K562 (cell line): ENCODE data around the gene ZNF302. TPM values are rescaled to one million over a fixed set of nuclear protein-coding genes. Genes with fewer than 3 reads are reported as not detected.

Source experiments
- DPF2 ChIP-seq: fragments of 450-650 bp; IDR thresholded peaks from 2 replicates; pipeline ENCODE4 v1.6.1; 2016
- HDAC1 ChIP-seq, 2 experiments: fragments of 450-650 bp; IDR thresholded peaks; 2 replicates each; pipeline ENCODE4 v1.6.1; 2016 to 2017; ENCODE audit warnings: inconsistent platforms in 1 of 2, mild to moderate bottlenecking in 1 of 2, moderate library complexity in 1 of 2
- HNRNPK ChIP-seq: fragments of 200-400 bp; formaldehyde crosslinking; IDR thresholded peaks from one replicate; pipeline ENCODE4 v1.6.1; 2018; ENCODE audit warnings: mild to moderate bottlenecking, low read depth, low read length; ENCODE audit not compliant: poor library complexity, severe bottlenecking
- LEF1 ChIP-seq: fragments of 450-650 bp; IDR thresholded peaks from 2 replicates; pipeline ENCODE4 v1.6.1; 2016; ENCODE audit warnings: mild to moderate bottlenecking
- MECOM ChIP-seq: fragments of 250-450 bp; sonication (Bioruptor Pico); IDR thresholded peaks from 2 replicates; pipeline ENCODE4 v1.8.0; 2022; ENCODE audit warnings: inconsistent platforms
- NFIC ChIP-seq: fragments of 450-650 bp; IDR thresholded peaks from 2 replicates; pipeline ENCODE4 v1.6.1; 2017; ENCODE audit warnings: mild to moderate bottlenecking, inconsistent platforms
- SRSF9 ChIP-seq: fragments of 200-400 bp; formaldehyde crosslinking; IDR thresholded peaks from 2 replicates; pipeline ENCODE4 v1.6.1; 2017; ENCODE audit warnings: low read depth, low read length, borderline replicate concordance
- ZFX ChIP-seq: sonication (generic); formaldehyde crosslinking; IDR thresholded peaks from 2 replicates; pipeline ENCODE4 v1.8.0; 2022; ENCODE audit warnings: mild to moderate bottlenecking, missing genetic modification reagents, moderate library complexity
- polyA plus RNA-seq, 8 experiments: library from polyadenylated mRNA; depleted of rRNA in 4 of 8; stranded (reverse) in 5 of 8; unstranded in 3 of 8; fragments of >200 nt; fragmentation: Nextera tagmentation in 2 of 8; fragmentation: Illumina TruSeq in 1 of 8; extraction: Ambion mirVana in 2 of 8; extraction: Trizol in 1 of 8; gene quantifications; 2 replicates each; pipeline versions ENCODE4 v1.2.1 to v1.2.3, GENCODE V29; 2011 to 2014; ENCODE audit warnings: inconsistent platforms in 1 of 8, missing spikeins in 1 of 8
- total RNA-seq, 7 experiments: library from RNA; depleted of rRNA in 6 of 7; stranded (reverse); fragments of >200 nt in 6 of 7; fragmentation: Illumina TruSeq in 2 of 7; extraction: Trizol in 2 of 7; gene quantifications; 2 replicates each; pipeline versions ENCODE4 v1.2.1 to v1.2.3, GENCODE V29; 2011 to 2021; ENCODE audit warnings: low replicate concordance in 1 of 7
- TF ChIP-seq, protein P1 (sequence below): fragments of 450-650 bp; IDR thresholded peaks from 2 replicates; pipeline ENCODE4 v1.6.1; 2016; ENCODE audit warnings: mild to moderate bottlenecking, moderate library complexity
- TF ChIP-seq, protein P2 (sequence below): fragments of 250-450 bp; sonication (Bioruptor Pico); IDR thresholded peaks from 2 replicates; pipeline ENCODE4 v1.5.0; 2020; ENCODE audit warnings: mild to moderate bottlenecking, borderline replicate concordance
- TF ChIP-seq, protein P3 (sequence below): fragments of 250-450 bp; sonication (Bioruptor Pico); IDR thresholded peaks from 2 replicates; pipeline ENCODE4 v1.5.0; 2021; ENCODE audit warnings: mild to moderate bottlenecking, borderline replicate concordance

Gene ZNF302
- total and polyA plus RNA-seq, 9 of the 15 experiments (the other 6 are each of a cell fraction or from before 2014, with no cell fraction given) = 0.08 to 1.0 (median 0.27) TPM; not detected in 1

DNA sequence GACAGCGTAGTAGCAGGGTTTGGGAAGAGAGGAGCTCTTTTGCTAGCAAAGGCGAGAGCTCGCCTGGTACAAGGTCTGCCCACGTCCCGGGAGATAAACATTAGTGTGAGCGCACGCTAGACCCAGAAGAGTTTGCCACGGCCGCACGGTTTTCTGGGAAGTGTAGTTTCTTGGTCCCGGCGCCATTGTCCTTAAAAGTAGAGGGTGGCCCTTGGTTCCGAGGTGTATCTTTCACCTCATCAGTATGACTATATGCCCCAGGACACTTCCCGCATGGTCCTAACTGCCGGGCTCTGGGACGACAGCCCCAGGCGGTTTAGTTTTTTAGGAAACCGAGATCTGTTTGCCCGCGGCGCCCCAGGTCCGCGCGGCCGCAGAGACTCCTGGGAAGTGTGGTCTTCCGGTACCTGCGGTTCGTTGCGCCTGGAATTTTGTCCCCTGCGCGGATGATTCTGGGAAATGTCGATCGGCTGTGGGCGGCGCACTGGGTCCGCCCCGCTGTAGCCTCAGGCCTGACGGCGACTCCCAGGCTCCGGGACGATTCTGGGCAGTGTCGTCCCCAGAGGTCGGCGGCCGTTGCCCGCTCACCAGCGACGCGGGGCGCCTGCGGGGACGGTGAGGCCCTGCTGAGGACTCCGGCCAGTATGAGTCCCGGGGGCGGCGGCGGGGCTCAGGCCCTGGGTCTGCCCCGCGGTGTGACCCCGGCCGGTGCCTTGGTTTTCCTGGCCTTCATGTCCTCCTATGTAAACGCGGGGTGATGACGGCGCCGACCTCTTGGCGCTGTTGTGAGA, 56.5 kb downstream of the ZNF302 start, which contains the start of gene ZNF181 (continued):
- TF ChIP-seq, protein P1, sequence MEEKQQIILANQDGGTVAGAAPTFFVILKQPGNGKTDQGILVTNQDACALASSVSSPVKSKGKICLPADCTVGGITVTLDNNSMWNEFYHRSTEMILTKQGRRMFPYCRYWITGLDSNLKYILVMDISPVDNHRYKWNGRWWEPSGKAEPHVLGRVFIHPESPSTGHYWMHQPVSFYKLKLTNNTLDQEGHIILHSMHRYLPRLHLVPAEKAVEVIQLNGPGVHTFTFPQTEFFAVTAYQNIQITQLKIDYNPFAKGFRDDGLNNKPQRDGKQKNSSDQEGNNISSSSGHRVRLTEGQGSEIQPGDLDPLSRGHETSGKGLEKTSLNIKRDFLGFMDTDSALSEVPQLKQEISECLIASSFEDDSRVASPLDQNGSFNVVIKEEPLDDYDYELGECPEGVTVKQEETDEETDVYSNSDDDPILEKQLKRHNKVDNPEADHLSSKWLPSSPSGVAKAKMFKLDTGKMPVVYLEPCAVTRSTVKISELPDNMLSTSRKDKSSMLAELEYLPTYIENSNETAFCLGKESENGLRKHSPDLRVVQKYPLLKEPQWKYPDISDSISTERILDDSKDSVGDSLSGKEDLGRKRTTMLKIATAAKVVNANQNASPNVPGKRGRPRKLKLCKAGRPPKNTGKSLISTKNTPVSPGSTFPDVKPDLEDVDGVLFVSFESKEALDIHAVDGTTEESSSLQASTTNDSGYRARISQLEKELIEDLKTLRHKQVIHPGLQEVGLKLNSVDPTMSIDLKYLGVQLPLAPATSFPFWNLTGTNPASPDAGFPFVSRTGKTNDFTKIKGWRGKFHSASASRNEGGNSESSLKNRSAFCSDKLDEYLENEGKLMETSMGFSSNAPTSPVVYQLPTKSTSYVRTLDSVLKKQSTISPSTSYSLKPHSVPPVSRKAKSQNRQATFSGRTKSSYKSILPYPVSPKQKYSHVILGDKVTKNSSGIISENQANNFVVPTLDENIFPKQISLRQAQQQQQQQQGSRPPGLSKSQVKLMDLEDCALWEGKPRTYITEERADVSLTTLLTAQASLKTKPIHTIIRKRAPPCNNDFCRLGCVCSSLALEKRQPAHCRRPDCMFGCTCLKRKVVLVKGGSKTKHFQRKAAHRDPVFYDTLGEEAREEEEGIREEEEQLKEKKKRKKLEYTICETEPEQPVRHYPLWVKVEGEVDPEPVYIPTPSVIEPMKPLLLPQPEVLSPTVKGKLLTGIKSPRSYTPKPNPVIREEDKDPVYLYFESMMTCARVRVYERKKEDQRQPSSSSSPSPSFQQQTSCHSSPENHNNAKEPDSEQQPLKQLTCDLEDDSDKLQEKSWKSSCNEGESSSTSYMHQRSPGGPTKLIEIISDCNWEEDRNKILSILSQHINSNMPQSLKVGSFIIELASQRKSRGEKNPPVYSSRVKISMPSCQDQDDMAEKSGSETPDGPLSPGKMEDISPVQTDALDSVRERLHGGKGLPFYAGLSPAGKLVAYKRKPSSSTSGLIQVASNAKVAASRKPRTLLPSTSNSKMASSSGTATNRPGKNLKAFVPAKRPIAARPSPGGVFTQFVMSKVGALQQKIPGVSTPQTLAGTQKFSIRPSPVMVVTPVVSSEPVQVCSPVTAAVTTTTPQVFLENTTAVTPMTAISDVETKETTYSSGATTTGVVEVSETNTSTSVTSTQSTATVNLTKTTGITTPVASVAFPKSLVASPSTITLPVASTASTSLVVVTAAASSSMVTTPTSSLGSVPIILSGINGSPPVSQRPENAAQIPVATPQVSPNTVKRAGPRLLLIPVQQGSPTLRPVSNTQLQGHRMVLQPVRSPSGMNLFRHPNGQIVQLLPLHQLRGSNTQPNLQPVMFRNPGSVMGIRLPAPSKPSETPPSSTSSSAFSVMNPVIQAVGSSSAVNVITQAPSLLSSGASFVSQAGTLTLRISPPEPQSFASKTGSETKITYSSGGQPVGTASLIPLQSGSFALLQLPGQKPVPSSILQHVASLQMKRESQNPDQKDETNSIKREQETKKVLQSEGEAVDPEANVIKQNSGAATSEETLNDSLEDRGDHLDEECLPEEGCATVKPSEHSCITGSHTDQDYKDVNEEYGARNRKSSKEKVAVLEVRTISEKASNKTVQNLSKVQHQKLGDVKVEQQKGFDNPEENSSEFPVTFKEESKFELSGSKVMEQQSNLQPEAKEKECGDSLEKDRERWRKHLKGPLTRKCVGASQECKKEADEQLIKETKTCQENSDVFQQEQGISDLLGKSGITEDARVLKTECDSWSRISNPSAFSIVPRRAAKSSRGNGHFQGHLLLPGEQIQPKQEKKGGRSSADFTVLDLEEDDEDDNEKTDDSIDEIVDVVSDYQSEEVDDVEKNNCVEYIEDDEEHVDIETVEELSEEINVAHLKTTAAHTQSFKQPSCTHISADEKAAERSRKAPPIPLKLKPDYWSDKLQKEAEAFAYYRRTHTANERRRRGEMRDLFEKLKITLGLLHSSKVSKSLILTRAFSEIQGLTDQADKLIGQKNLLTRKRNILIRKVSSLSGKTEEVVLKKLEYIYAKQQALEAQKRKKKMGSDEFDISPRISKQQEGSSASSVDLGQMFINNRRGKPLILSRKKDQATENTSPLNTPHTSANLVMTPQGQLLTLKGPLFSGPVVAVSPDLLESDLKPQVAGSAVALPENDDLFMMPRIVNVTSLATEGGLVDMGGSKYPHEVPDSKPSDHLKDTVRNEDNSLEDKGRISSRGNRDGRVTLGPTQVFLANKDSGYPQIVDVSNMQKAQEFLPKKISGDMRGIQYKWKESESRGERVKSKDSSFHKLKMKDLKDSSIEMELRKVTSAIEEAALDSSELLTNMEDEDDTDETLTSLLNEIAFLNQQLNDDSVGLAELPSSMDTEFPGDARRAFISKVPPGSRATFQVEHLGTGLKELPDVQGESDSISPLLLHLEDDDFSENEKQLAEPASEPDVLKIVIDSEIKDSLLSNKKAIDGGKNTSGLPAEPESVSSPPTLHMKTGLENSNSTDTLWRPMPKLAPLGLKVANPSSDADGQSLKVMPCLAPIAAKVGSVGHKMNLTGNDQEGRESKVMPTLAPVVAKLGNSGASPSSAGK = peak; percentile 62
- no peak for TF ChIP-seq DPF2
- TF ChIP-seq, protein P2, sequence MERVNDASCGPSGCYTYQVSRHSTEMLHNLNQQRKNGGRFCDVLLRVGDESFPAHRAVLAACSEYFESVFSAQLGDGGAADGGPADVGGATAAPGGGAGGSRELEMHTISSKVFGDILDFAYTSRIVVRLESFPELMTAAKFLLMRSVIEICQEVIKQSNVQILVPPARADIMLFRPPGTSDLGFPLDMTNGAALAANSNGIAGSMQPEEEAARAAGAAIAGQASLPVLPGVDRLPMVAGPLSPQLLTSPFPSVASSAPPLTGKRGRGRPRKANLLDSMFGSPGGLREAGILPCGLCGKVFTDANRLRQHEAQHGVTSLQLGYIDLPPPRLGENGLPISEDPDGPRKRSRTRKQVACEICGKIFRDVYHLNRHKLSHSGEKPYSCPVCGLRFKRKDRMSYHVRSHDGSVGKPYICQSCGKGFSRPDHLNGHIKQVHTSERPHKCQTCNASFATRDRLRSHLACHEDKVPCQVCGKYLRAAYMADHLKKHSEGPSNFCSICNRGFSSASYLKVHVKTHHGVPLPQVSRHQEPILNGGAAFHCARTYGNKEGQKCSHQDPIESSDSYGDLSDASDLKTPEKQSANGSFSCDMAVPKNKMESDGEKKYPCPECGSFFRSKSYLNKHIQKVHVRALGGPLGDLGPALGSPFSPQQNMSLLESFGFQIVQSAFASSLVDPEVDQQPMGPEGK = no peak
- TF ChIP-seq, protein P3, sequence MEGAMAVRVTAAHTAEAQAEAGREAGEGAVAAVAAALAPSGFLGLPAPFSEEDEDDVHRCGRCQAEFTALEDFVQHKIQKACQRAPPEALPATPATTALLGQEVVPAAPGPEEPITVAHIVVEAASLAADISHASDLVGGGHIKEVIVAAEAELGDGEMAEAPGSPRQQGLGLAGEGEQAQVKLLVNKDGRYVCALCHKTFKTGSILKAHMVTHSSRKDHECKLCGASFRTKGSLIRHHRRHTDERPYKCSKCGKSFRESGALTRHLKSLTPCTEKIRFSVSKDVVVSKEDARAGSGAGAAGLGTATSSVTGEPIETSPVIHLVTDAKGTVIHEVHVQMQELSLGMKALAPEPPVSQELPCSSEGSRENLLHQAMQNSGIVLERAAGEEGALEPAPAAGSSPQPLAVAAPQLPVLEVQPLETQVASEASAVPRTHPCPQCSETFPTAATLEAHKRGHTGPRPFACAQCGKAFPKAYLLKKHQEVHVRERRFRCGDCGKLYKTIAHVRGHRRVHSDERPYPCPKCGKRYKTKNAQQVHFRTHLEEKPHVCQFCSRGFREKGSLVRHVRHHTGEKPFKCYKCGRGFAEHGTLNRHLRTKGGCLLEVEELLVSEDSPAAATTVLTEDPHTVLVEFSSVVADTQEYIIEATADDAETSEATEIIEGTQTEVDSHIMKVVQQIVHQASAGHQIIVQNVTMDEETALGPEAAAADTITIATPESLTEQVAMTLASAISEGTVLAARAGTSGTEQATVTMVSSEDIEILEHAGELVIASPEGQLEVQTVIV (CRISPR knock-in tag) = no peak
- TF ChIP-seq SRSF9 = no peak
- no peak for TF ChIP-seq HNRNPK
- TF ChIP-seq ZFX (CRISPR knock-in tag) = peak; percentile 100
- TF ChIP-seq NFIC = peak; percentile 58
- no peak for TF ChIP-seq MECOM (CRISPR knock-in tag)
- peak in 1 of 2 experiments; percentile 89; a peak in 2 of 4 replicates for TF ChIP-seq HDAC1 (IDR thresholded peaks at IDR 0.05)
- peak; percentile 27; the same call in 1 of the 2 replicates for TF ChIP-seq LEF1
